H1 (cell line): ENCODE measurements around the gene SIGLEC12. TPM values are rescaled to one million over a fixed set of nuclear protein-coding genes. Genes with fewer than 3 reads are reported as not detected.

Experiments used
- PHF8 ChIP-seq: fragments of 200-600 bp; sonication (generic); conservative IDR thresholded peaks from 2 replicates; pipeline ENCODE4 v1.7.1; 2012; ENCODE audit warnings: low read depth, mild to moderate bottlenecking, inconsistent platforms, low read length, moderate library complexity
- polyA plus RNA-seq, 7 experiments: library from polyadenylated mRNA; depleted of rRNA in 3 of 7; stranded (reverse) in 5 of 7; unstranded in 2 of 7; fragments of >200 nt in 5 of 7; fragments of 200-250 nt in 2 of 7; gene quantifications; 1 replicate in 5 of 7; 2 replicates in 1 of 7; 4 replicates in 1 of 7; pipeline versions ENCODE4 v1.2.1 to v1.2.3, GENCODE V29; 2011 to 2013; ENCODE audit warnings: missing spikeins in 2 of 7, mixed read lengths in 2 of 7
- total RNA-seq: library from RNA; stranded (reverse); fragmentation: NEBNext Ultra II Directional; extraction: Animal tissue kit (Norgen Biotek cat#: 25700); gene quantifications from 2 replicates; pipeline ENCODE4 v1.2.1, GENCODE V29; 2021

SIGLEC12 gene
- total and polyA plus RNA-seq, 2 of the 8 experiments (the other 6 are each of a cell fraction or from before 2014, with no cell fraction given): not detected

DNA sequence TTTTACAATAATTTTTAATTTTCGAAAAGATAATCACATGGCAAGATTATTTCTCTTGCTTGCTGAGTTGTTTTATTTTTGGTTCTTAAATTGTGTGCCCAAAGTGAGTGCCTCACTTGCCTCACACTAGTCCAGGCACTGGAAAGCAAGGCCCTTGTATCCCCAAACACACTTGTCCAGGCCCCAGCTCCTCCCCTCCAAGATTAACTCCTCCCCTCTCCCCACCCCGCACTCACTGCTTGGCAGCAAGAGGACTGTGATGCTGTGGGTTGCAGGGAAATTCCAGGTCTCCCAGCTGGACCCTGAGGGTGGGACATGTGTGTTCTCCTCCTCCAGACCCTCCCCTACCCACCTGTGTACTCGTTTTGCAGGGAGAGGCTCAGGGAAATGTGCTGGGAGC is 3.9 kb downstream of the SIGLEC12 start (continued):
- no peak for TF ChIP-seq PHF8
